ENCODE measurements around the gene PHC1. TPM values are rescaled to one million over a fixed set of nuclear protein-coding genes. Genes with fewer than 3 reads are reported as not detected.

Gene PHC1
- total RNA-seq, 1 experiment from 2014 or later = 25.1 TPM

GRCh38 chr12:8969861-8970411 is 55.6 kb downstream of the PHC1 start:
- peak; percentile 9 for DNase-seq (ENCODE audit: low read depth, low spot score)
- in situ Hi-C loops (cut with HindIII; ENCODE audit: low pct_unique_long_range_greater_than_20kb, low sequenced_read_pairs) = no loop called here

- in situ Hi-C loops (cut with HindIII; ENCODE audit: low pct_unique_long_range_greater_than_20kb, low sequenced_read_pairs) = no loop called here
Measured at GRCh38 chr12:8970432-8970831, 56.1 kb downstream of the PHC1 start.

GRCh38 chr12:8980137-8980536 is 65.8 kb downstream of the PHC1 start:
- in situ Hi-C loops (cut with HindIII; ENCODE audit: low pct_unique_long_range_greater_than_20kb, low sequenced_read_pairs) = no loop called here
- no peak for DNase-seq (ENCODE audit: low read depth, low spot score)

More at GRCh38 chr12:8970432-8970831, 56.1 kb downstream of the PHC1 start:
- DNase-seq (ENCODE audit: low read depth, low spot score) = no peak

- in situ Hi-C loops (cut with HindIII; ENCODE audit: low pct_unique_long_range_greater_than_20kb, low sequenced_read_pairs) = no loop called here
Measured at GRCh38 chr12:8985213-8985754, 71.0 kb downstream of the PHC1 start.

GRCh38 chr12:8987163-8987562 is 72.9 kb downstream of the PHC1 start:
- in situ Hi-C loops (cut with HindIII; ENCODE audit: low pct_unique_long_range_greater_than_20kb, low sequenced_read_pairs) = no loop called here
- DNase-seq (ENCODE audit: low read depth, low spot score) = no peak

More at GRCh38 chr12:8985213-8985754, 71.0 kb downstream of the PHC1 start:
- DNase-seq (ENCODE audit: low read depth, low spot score) = no peak

- in situ Hi-C loops (cut with HindIII; ENCODE audit: low pct_unique_long_range_greater_than_20kb, low sequenced_read_pairs) = no loop called here
- DNase-seq (ENCODE audit: low read depth, low spot score) = no peak
Measured at GRCh38 chr12:8987685-8988084, 73.4 kb downstream of the PHC1 start.

GRCh38 chr12:8989413-8989812 is 75.1 kb downstream of the PHC1 start, which contains the start of gene KLRG1:
KLRG1 (plus strand) TSS chr12:8989546; CDS start chr12:8989636, 90 bp downstream.
- no peak for DNase-seq (ENCODE audit: low read depth, low spot score)
- in situ Hi-C loops (cut with HindIII; ENCODE audit: low pct_unique_long_range_greater_than_20kb, low sequenced_read_pairs) = no loop called here

Other genes with a start within 250 kb of the PHC1 start
- 29.2 and 33.3 TPM in 2 replicates for gene RIMKLB, start 216.5 kb upstream of the PHC1 start, total RNA-seq (2014; rRNA removed; shearing (Covaris generic))
- gene A2ML1, start 91.9 kb upstream of the PHC1 start, total RNA-seq (2014; rRNA removed; shearing (Covaris generic)) = 0.32 TPM in 2 replicates
- 563 and 575 TPM in 2 replicates for gene M6PR, start 35.1 kb downstream of the PHC1 start, total RNA-seq (2014; rRNA removed; shearing (Covaris generic))
- 5.1 and 5.8 TPM in 2 replicates for gene KLRG1, start 75.0 kb downstream of the PHC1 start, total RNA-seq (2014; rRNA removed; shearing (Covaris generic))
- gene A2M, start 201.4 kb downstream of the PHC1 start, total RNA-seq (2014; rRNA removed; shearing (Covaris generic)) = 316 TPM in 2 replicates

Data from SK-MEL-5 (cell line).